Type B pancreatic cell (in vitro differentiated cells): ENCODE data around the gene SLC25A48. TPM values are rescaled to one million over a fixed set of nuclear protein-coding genes. Genes with fewer than 3 reads are reported as not detected.

Experiments used
- DNase-seq: peaks from one replicate; pipeline ENCODE4 v3.0.0; 2021; ENCODE audit warnings: mixed read lengths; ENCODE audit not compliant: unreplicated experiment; ENCODE audit errors: extremely low spot score
- H3K27ac Mint-ChIP-seq: 2 replicates; pipeline ENCODE4 v1.8.0; 2021; ENCODE audit warnings: mild to moderate bottlenecking, mixed read lengths
- H3K27me3 Mint-ChIP-seq: 2 replicates; pipeline ENCODE4 v1.8.0; 2021; ENCODE audit warnings: mixed read lengths
- H3K36me3 Mint-ChIP-seq: 2 replicates; pipeline ENCODE4 v1.8.0; 2021; ENCODE audit warnings: mixed read lengths
- H3K4me1 Mint-ChIP-seq: one replicate; pipeline ENCODE4 v1.8.0; 2021; ENCODE audit warnings: mixed read lengths; ENCODE audit not compliant: unreplicated experiment
- H3K4me3 Mint-ChIP-seq: 2 replicates; pipeline ENCODE4 v1.8.0; 2021; ENCODE audit warnings: mild to moderate bottlenecking, mixed read lengths
- H3K9me3 Mint-ChIP-seq: 2 replicates; pipeline ENCODE4 v1.8.0; 2021; ENCODE audit warnings: mixed read lengths
- CTCF ChIP-seq: fragments of 200-600 bp; sonication (generic); conservative IDR thresholded peaks from 2 replicates; pipeline ENCODE4 v1.5.0; 2021; ENCODE audit warnings: antibody characterized with exemption, mild to moderate bottlenecking
- total RNA-seq: library from RNA; stranded (reverse); gene quantifications from 2 replicates; pipeline ENCODE4 v1.2.1, GENCODE V29; 2021; ENCODE audit warnings: low replicate concordance

The SLC25A48 gene
- total RNA-seq, 1 donor from 2014 or later: 8.2 TPM

DNA sequence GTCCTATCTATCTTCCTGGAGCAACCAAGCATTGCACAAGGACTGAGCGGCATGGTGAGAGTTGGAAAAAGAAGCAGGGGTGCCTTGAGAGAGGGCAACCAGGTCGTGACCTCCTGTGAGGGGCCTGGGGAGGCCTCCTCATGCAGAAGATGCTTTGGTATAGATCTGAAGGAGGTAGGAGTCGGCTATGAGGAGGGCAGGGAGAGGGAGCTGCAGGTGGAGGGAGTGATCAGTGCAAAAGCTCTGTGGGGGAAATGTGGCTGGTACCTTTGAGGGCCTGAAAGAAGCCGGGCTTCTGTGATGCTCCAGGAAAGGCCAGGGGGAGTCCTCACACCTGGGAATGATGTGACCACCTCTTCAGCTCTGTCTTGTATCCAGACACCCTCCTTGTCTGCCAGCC lies 3.6 kb upstream of the SLC25A48 start:
- Mint-ChIP-seq H3K4me3 (no peak overlapping the region), H3K9me3 (no peaks in the 10 kb centered on the region), H3K36me3 (no peaks in the 10 kb centered on the region), H3K27me3 (peaks cover 91% of the 10 kb centered on the region), H3K4me1 (peaks cover 11% of the 10 kb centered on the region), H3K27ac (no peak overlapping the region)
- DNase-seq: peak; percentile 47
- no peak for TF ChIP-seq CTCF

GRCh38 chr5:135831439-135831838 lies 3.0 kb upstream of the SLC25A48 start:
- H3K36me3 Mint-ChIP-seq: no peaks in the 10 kb centered on the region
- no peak overlapping the region for H3K4me3 Mint-ChIP-seq
- no peak for TF ChIP-seq CTCF
- peak; percentile 25 for DNase-seq
- peaks cover 11% of the 10 kb centered on the region for H3K4me1 Mint-ChIP-seq
- no peak overlapping the region for H3K27ac Mint-ChIP-seq
- no peaks in the 10 kb centered on the region for H3K9me3 Mint-ChIP-seq
- peaks cover 91% of the 10 kb centered on the region for H3K27me3 Mint-ChIP-seq

DNA sequence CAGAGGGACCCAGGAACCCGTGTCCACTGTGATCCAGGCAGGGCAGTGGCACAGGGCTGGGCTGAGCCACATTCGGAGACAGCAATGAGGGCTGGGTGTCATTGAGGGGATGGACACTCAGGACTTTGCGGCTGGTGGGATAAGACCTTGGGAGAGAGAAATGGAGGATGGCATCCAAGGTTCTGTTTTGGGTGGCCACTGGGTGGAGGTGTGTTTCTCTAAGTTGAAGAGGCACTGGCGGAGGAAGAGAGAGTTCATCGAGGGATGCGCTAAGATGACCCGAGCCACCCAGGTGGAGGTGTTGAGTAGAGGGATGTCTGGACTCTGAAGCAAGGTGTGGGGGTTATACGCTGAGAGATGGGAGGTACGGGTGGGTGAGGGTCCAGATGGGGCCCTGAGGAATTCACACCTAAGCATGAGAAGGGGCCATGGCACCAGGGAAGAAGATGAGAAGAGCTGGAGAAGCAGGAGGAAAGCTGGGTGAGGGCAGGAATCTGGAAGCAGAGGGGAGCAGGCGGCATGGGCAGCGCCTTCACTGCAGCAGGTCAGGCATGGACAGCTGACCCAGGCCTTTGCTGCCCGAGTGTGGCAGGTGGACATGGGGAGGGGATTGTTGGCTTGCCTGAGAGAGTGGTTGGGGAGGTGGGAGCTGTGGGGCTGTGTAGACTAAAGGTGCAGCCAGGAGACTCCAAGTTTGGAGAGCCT lies 2.5 kb upstream of the SLC25A48 start:
- H3K27ac Mint-ChIP-seq: no peak overlapping the region
- no peak for TF ChIP-seq CTCF
- peak; percentile 43 for DNase-seq
- peaks cover 11% of the 10 kb centered on the region for H3K4me1 Mint-ChIP-seq
- no peak overlapping the region for H3K4me3 Mint-ChIP-seq
- H3K27me3 Mint-ChIP-seq: peaks cover 89% of the 10 kb centered on the region
- no peaks in the 10 kb centered on the region for H3K9me3 Mint-ChIP-seq
- no peaks in the 10 kb centered on the region for H3K36me3 Mint-ChIP-seq

DNA sequence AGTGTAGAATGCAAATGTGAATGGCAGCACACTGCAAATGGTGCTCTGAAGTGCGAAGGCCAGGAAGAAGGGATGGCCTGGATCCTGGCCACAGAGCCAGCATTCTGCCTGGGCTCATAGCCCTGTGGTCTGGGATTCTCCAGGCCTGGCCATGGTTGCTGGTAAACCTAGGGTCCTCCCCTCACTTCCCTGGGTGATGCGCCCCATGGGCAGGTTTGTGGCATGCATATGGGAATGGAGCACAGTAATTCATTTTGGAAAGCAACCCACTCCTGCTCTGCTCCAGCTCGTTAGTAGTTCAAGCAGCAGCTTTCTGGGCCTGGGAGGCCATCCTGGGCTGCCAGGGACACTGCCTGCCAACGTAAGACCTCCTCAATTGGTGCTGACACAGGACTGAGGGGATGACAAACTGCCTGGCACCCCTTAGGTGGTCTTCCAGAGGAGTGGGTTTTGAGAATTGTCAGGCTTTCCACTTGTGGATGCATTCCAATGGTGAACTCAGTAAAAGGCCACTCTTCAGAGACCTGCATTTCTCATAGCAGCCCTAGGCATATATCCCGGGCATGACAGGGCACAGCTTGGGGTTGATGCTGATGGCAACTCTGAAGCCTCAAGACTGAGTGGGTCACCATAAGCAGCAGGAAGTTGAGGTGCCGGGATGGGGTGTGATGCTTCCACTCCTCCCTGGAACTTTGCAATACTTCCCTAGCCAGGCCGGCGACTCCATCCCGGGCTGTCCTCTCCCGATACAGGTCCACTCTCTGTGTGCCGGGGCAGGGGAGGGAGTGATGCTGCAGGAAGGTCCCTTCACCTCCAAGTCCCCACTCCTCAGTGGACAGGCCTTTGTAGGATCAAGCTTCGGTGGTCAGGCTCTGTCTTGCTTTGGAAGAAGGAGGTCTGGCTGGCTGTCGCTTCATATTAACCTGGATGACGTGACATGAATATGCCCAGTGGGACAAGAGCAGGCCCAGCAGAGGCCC lies 1.2 kb upstream of the SLC25A48 start:
- Mint-ChIP-seq H3K27me3 (peaks cover 92% of the 10 kb centered on the region), H3K4me1 (peaks cover 11% of the 10 kb centered on the region), H3K9me3 (peaks cover 6% of the 10 kb centered on the region), H3K36me3 (peaks cover 5% of the 10 kb centered on the region), H3K27ac (no peak overlapping the region), H3K4me3 (no peak overlapping the region)
- no peak for TF ChIP-seq CTCF
- DNase-seq: peak; percentile 58

GRCh38 chr5:135833961-135834638 lies 363 bp upstream of the SLC25A48 start:
- peak; percentile 47 for DNase-seq
- H3K27ac Mint-ChIP-seq: no peak overlapping the region

More at GRCh38 chr5:135833961-135834638, 363 bp upstream of the SLC25A48 start:
- H3K27me3 Mint-ChIP-seq: peaks cover 87% of the 10 kb centered on the region
- peaks cover 11% of the 10 kb centered on the region for H3K4me1 Mint-ChIP-seq
- peaks cover 7% of the 10 kb centered on the region for H3K9me3 Mint-ChIP-seq
- peak overlapping the region; percentile 85 for H3K4me3 Mint-ChIP-seq
- TF ChIP-seq CTCF: no peak
- H3K36me3 Mint-ChIP-seq: peaks cover 5% of the 10 kb centered on the region
